NOMO-1 treated with dmso at 0.1 percent for 144 hours (cell line): ENCODE results near the gene LPAR5.

ENCODE experiments used
- DNase-seq: peaks from one replicate; lab custom pipeline; 2025; ENCODE audit not compliant: unreplicated experiment; lab: John Stamatoyannopoulos, UW

LPAR5 gene

DNA sequence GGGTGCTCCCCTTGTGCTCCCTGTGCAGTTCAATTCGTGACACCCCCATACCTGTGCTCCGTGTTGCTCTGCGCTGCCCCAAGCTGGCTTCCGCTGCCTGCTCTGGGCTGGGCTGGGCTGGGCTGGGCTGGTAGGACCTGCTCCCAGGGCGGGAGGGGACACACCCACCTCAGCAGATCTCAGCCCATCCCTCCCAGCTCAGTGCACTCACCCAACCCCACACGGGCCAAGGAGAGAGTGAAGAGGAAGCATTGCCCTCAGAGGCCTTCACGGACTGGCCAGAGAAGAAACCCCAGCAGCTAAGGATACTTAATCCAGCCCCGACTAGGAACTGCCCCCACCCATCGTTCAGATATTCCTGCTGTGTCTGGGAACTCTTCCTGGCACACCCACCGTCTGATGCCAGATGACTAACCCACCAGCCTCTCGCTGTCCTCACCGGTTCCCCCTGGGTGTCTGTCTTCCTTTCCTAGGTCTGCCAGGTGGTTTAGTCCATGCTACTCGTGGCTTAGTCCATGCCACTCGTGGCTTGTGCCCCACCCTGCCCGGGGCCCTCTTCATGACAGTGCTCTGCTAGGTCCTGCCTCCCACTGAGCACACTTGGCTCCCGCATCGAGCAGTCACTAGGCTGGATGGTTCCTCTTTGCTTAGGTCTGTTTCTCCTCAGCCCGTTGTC is at the start of gene LPAR5:
TSS of gene LPAR5 (minus strand) at position 104 of the 676 bp plus-strand sequence. CDS start 14,711 bp downstream, outside the sequence.
- DNase-seq = no peak

DNA sequence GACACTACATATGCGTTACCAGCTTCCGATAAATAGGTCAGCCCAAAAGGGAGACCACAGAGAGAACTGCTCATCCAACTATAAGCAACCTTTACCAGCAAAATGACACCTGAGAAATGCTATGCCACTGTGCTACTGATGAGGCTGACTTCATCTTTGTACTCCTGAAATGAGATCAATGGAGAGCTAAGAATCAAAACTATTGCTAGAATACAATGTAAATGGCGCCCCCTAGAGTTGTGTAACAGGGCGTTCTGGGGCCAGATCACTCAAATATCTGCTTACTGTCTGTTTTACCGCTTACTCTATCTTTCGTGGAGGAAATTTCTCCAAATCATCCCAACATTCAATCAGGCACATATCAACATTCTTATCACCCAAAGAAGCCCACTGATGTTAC is 48.9 kb upstream of the LPAR5 start:
- DNase-seq = no peak

DNA sequence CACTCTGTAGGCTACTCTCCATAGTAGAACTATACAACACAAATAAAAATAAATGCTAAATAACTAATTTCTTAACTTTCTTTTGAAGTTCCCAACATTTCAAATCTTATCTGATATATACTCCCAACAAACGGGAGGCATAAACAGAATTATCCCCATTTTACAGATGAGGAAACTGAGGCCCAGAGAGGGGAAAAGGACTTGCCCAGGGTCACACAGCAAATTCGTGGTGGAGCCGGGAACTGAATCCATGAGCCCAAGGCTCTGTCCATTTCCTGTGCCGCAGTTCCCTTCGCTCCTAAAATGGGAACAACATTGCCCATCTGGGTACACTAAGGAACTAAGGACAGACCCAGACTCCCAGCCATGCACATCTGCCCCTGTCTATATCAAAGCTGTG is 41.2 kb upstream of the LPAR5 start:
- DNase-seq = no peak

DNA sequence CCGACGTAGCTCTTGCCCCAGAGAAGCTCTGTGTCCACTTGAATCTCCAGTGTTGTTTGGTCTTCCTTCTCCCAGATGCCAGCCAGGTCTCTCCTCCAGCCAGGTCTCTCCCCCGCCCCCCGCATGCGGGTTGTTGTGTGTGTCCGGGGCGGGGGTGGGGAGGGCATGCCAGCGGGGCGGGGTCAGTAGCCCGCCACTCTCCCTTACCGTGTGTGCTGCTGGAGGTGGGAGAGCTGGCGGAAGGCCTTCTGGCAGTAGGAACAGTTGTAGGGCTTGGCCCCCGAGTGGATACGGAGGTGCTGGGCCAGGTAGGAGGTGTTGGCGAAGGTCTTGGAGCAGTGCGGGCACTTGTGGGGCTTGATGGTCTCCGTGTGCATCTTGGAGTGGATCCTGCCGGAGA is 36.4 kb upstream of the LPAR5 start:
- DNase-seq = no peak

DNA sequence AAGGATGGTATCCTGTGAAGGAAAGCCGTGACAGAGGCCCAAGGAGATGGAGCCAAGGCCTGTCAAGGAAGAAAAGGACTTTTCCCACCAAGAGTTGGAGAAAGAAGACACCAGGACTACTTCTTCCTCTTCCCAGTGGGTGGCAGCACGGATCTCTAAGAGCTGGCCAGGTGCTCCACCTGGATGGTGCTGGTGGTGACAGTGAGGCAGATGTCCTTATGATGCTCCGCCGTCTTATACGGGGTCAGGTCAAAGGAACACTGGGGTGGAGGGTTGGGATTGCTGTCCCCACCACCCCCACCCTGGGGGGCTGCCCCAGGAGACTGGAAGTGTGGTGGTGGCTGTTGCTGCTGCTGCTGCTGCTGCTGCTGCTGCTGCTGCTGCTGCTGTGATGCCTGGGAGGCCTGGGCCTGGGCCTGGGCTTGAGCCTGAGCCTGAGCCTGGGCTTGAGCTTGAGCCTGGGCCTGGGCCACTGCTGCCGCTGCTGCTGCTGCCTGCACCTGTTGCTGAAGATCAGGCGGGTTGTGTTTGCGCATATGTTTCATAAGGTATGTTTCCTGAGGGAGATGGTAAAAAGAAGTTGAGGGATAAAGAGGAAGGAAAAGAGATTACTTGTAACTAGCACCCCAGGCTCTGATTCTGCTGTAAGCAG is 31.9 kb upstream of the LPAR5 start:
- no peak for DNase-seq

DNA sequence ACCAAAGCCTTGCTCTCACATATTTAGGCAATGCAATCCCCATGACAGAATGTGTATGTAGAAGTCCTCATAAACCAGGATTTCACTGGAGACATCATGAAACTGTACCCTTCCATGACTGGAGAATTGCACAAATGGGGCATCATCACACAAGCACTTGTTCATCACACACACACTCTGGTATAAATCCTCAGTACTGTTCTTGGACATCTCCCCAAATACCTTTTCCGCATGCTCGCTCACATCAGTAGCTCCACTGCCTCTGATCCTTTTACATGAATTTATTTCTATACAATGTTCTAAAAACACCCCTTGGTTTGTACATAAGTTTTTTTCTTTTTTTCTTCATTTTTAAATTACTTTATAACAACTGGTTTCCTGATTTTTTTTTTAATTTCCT is 30.5 kb upstream of the LPAR5 start:
- no peak for DNase-seq

DNA sequence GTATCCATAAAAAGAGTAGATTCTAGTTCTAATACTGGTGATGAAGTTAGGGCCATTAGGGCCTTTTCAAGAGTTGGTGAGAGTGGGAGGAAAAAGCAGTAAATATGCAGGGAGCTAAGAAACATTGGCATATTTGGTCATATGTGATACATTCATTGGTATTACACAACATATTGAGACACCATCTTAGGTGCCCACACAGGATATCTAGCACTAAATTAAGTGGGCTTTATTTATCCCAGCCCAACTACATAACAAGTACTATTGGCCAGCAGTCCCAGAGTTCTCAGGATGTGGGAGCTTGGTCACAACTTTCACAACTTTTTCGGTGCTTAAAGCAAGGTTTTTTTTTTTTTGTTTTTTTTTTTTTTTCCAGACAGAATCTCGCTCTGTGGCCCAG is 29.1 kb upstream of the LPAR5 start:
- peak; percentile 17 for DNase-seq

DNA sequence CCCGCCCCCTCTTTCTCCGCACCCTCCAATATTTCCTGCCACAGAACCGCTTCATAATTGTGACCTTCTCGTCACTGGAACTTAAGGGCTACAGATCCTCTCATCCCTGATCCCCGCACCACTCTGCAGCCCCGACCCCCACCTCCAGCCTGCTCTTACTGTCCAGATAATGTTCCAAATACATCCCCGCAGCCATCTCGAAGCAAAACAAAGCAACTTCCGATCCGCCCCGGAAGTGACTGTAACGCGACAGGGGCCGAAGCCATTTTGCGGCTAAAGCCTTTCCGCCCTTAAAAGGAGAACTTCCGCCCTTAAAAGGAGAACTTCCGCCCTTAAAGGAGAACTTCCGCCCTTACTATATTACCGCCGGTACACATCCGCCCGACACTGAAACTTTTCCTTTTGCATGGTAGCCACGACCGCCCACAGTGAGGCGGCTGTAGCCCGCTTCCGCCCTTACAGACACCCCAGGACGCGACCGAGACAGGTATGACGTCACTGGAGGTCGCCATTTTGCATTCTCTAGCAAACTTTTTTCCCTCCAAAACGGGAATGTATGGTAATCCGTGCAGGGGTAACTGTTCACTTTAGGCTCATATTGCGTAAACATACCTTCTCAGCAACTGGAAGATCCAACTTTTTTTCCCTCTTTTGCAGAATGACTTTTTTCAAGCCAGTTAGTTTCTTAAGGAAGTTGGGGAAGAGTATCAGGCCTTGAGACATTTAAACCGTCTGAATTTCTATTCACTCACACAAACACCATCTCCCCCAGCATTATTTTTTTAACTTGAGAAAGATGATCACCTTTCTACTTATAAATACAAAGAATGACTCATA is 27.4 kb upstream of the LPAR5 start, which contains the start of gene ING4:
TSS of gene ING4 (minus strand) at position 214 of the 837 bp plus-strand sequence. CDS start at position 196, 18 bp downstream.
- DNase-seq = peak; percentile 99

DNA sequence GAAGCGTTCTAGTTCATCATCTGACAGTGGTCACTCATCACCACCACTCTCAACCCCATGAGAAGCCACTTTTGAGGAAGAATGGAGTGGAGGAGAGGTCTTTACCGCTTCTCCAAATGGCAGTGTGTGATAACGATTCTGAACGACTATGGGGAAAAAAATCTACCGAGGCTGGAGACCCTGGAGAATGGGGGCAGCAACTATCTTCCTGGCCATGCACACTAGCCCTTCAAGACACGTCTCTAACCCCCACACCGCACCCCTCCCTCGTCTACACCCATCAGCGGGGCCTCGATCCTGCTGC is 26.8 kb upstream of the LPAR5 start:
- no peak for DNase-seq

DNA sequence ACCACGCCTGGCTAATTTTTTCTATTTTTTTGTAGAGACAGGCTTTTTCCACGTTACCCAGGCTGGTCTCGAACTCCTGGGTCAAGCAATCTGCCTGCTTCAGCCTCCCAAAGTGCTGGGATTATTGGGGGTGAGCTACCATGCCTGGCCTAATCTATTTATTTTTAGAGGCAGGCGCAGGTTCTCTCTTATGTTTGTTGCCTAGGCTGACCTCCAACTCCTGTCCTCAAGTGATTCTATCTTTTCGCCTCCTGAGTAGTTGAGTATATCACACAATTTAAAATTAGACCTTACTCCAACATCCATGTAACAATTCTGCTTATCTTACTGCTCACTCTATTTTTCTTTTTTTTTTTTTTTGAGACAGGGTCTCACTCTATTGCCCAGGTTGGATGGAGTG is 18.2 kb upstream of the LPAR5 start:
- DNase-seq = no peak

DNA sequence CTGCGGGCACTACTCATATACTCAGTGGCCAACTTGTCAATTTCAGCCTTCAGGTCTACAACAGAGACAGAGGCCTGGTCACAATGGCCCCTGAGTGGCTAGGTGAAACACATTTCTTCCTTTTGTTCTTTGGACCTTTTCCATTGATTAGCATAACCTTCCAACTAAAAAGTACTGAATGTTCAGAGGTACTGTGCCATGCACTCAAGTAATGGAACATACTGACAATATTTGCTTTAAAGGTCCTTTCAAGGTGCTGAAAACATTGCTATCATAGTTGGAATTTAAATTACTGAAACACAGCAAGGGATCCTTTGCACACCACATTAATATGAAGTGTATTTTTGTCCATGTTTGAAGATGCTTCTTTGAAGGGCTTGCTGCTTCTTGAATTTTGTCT is 17.6 kb upstream of the LPAR5 start:
- no peak for DNase-seq

DNA sequence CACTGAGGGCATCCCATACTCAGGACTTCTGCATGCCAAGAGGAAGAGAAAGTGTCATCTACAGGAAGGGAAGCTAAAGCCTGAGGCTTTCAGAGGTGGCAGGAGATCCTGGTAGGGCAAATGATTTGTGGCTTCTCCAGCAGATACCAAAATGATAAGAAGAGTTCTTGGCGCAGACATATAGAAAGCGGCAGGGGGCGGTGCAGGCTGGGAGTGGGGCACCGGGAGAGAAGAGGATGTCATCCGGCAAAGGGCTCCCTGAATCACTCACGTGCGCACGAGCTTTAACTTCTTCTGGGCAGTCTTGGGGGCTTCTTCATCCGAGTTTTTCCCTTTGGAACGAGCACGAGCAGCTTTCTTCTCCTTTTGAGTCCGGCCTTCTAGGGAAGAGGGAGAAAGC is 16.6 kb upstream of the LPAR5 start:
- no peak for DNase-seq

DNA sequence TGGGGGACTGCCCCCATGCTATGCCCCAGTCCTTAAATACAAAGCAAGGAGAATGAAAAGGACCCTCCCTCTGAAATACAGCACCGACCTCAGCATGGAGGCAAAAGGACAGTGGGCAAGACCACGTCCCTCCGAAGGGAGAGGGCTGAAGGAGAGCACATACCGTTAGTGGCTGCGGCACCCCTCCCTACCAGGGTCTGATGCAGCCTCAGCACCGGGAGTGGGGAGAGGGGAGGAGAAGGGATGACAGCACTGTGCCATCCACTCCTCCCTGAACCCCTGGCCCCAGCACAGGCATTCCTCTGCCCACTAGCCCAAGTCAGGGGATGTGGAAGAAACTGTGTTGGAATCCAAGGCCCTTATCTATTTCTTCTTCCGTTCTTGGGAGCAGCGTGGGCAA is 15.1 kb upstream of the LPAR5 start:
- DNase-seq = no peak

DNA sequence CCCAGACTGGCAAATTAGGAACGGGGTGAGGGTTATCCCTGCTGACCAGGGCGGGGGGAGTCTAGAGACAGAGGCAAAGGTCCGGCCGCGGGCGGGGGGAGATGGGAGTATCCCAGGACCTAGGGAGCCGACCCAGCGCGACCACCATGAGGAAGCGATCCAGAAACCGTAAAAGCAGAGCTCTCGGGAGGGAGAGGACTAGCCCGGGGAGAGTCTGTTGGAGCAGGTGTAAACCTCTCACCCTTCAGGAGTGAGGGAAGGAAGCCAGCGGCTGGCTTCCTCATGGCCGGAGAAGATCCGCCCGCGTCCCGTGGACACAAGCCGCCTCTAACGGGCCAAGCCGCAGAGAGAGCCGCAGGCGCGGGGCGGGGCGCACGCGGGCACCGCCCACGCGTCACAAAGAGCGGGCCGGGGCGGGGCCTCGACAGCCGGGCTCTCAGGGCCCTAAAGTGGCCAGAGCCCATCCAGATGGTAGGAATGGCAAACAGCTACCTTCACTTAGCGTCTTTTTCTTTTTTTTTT is 11.4 kb upstream of the LPAR5 start, which contains the start of gene ACRBP:
TSS of gene ACRBP (minus strand) at position 350 of the 522 bp plus-strand sequence. CDS start at position 284, 66 bp downstream.
- peak; percentile 37 for DNase-seq

DNA sequence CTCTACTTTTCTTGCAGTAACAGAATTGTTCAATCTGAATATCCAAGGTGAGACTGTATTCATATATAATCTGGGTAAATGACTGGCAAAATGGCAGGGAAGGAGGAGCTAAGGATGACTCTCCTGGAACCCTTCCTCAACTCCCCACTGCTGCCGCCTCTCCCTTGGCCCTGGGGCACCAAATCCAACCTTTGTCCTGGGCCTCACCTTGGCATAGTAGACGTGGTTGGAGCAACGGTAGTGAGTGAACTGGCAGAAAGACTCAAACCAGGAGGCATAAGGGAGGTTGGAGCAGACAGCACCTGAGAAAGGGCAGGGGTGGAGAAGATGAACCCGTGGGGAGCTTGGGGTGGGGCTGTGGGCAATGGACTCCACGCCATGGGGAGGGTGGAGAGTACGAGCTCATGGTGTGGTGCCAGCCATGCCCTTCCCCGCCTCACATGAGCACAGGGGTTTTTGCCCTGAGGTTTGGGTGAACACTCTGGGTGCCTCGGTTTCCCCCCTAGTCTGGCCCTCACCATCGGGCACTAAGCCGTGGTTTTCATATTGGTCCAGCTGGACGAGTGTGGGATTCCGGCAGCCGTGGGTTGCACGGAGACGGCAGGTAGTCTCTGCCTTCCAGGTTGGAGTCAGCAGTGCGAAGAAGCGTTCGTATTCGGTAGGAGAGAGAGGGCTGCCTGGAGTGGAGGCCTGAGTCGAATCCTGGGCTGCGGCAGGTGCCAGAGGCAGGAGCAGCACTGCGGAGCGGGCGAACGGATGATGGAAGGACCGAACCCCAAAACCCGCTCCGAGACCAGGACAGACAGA is 10.7 kb upstream of the LPAR5 start:
- no peak for DNase-seq

DNA sequence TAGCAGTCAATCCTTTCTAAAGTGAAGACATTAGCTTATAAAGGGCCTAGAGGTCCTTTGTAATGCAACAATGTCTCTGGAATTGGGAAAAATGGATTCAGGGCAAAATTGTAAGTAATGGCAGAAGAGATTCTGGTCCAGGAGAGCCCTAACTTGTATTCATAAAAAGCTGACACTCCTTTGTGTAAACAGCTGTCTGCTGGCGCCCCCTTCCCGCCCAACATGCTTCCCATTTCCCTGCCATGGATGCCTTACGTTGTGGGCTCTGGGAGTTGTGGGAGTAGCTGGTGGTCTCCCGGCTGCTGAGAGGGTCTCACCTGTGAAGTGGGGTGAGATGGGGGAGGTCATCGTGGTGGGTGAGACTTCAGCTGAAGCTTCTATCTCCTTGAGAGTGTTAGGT is 9.1 kb upstream of the LPAR5 start:
- DNase-seq = no peak

DNA sequence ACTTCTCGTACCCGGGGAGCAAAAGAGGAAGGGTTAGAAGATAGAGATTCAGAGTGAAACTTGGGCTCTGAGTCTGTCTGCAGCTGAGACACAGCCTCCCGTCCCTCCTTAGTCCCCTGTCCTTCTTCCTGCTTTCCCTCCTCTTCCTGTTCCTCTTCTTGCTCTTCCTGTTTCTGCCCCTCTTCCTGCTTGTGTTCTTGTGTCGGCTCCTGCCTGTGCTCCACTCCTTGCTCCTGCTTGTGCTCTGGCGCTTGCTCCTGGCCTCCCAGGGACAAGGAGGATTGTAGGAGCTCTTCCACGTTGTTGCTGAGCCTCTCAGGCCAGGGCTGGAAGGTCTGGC is 8.5 kb upstream of the LPAR5 start:
- peak; percentile 89 for DNase-seq

DNA sequence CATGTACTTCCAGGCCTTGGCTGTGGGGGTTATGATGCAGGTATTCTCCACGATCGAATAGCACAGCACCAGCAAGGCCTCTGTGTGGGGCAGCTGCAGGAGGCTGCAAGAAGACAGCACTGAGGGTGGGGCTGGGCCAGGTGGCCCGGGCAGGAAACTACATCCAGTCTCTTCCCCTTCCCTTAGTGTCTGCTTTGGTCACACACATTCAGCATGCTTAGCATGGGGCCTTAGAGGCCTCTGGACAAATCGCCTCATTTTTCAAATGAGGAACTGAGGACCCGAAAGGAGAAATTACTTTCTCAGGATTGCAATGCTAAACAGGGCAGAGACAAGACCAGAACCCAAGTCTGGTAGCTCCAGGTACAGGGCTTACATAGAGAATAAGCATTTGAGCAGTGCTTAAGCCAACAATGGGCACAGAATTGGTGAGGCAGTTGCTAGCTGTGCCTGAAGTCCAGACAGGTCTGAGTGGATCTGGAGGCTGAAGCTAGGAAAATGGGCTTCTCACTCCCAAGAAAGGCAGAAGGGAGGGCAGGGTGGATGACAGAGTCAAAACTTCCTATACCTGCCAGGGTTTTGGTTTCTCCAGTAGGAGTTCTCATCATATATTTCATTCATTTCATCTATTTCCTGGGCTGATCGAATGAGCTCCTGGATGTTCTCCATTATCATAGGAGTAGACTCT is 8.0 kb upstream of the LPAR5 start:
- peak; percentile 77 for DNase-seq

DNA sequence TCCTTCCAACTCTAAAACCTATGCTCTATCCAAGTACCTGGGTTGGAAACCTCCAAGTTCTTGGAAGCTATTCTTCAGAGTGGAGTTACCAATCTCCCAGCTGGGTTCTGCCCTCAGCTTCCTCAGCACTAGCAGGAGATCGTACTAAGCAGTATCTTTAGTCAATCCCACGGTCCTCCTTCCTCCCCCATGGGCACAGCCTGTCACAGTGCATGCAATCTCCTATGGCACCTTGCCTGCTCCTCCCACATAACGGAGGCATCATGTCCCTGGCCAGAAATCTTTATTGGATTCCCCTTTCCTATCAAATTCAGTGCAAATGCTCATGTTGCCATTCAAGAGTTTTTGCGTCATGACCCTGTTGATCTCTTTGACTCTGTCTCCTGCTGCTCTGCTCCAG is 5.4 kb upstream of the LPAR5 start:
- no peak for DNase-seq

DNA sequence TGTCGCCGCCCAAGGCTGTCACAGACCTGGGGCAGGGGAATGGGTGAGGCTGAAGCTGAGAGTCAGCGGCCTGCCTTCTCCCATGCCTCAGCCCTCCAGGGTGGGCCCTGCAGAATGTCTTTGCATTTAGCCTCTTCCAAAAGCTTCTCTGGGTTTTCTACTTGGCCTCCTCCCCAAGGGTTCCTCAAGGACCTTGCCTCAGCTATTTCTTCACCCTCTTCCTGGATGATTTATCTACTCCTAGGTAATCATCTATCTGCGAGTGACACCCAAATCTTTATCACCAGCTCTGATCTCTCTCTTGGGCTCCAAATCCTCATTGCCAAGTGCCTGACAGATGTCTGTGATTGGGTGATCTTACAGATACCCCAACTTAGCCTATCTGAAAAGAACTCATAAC is 4.7 kb upstream of the LPAR5 start:
- DNase-seq = no peak
